ENCODE results near the gene SSX1.
"Not testable (repeated sequence)": the region's sequence is repeated elsewhere in the genome, so short reads cannot be mapped to it uniquely, and the experiment has no call there.

Gene SSX1, protein sequence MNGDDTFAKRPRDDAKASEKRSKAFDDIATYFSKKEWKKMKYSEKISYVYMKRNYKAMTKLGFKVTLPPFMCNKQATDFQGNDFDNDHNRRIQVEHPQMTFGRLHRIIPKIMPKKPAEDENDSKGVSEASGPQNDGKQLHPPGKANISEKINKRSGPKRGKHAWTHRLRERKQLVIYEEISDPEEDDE

DNA sequence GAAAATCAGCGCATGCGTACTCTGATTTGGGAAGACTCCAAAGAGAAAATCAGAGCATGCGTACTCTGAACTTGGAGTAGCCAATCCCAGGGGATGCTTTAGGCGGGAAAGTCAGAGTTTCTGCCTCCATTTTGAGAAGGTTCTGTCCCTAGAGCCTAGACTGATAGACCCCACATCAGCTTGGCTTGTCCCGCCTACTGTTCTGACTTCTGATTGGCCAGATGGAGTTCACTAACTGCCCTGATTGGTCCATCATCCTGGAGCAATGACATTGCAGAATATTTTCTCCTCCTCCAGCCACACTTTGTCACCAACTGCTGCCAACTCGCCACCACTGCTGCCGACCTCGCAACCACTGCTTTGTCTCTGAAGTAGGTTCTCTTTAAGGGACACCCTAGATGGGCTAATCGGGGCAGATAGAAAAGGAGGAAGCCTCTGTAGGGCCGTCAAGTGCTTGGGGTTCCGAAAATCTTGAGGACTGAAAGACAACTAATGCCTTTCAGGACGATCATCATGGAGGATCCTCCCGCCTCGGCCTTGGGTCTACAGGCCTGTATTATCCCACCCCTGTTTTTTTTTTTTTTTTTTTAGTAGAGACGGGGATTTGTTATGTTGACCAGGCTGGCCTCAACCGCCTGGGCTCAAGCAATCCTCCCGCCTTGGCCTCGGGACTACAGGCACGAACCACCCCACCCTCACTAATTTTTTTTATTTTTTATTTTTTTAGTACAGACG is at the start of gene SSX1:
TSS of gene SSX1 (plus strand) at position 331 of the 735 bp plus-strand sequence. CDS start 1,850 bp downstream, outside the sequence.
- DNase-seq (ENCODE audit: low read depth, low spot score): not testable (repeated sequence)

DNA sequence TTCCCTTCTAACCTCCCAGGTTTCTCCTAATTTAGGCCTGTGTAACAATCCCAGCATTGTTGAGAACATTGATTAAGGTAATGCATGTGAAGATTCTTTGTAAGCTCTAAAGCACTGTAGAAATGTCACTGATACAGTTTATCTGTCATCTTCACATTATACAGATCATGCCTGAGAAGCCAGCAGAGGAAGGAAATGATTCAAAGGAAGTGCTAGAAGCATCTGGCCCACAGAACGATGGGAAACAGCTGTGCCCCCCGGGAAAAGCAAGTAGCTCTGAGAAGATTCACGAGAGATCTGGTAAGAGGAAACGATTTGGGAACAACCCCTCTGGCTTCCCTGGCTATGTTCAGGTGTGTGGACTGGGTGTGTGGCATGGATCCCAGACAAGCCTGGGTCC is 40.9 kb upstream of the SSX1 start:
- not testable (repeated sequence) for DNase-seq (ENCODE audit: low read depth, low spot score)

DNA sequence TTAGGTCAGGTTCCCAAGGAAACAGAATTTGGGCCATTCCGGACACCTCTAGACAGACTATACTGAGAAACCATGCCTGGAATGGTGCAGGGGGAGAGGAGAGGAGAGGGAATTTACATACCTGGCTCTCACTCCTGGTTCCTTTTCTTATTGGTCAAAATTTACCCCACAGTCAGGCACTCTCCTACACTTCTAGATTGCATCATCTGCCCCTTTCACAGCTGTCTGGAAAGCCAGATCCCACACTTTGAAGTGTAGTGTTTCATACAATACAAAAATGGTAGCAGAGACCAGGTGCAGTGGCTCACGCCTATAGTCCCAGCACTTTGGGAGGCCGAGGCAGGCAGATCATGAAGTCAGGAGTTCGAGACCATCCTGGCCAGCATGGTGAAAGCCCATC is 31.0 kb upstream of the SSX1 start:
- not testable (repeated sequence) for DNase-seq (ENCODE audit: low read depth, low spot score)

DNA sequence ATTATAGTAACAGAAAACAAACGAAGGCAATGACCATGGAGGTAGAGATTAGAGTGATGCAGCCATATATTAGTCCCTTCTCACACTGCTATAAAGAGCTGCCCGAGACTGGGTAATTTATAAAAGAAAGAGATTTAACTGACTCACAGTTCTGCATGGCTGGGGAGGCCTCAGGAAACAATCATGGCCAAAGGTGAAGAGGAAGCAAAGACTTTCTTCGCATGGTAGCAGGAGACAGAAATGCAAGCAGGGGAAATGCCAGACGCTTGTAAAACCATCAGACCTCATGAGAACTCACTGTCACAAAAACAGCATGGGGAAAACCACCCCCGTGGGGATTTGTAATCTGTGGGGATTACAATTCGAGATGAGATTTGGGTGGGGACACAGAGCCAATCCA is 2.2 kb upstream of the SSX1 start:
- not testable (repeated sequence) for DNase-seq (ENCODE audit: low read depth, low spot score)

DNA sequence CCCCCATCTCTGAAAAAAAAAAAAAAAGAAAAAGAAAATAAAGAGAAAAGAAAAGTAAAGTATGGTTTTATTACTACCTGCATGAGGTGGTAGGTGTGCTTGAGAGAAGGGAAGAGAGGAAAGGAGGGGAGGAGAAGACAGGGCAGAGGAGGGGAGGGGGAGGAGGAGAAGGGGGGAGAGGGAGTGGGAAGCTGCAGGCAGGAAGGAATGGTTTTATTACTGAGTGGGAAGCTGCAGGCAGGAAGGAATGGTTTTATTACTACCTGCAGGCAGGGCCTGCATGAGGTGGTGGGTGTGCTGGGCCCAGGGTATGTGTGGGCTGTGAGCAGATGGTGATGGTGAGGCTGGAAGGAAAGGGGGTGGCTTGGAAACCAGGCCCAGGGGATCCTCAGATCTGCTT is 19.2 kb downstream of the SSX1 start:
- not testable (repeated sequence) for DNase-seq (ENCODE audit: low read depth, low spot score)

DNA sequence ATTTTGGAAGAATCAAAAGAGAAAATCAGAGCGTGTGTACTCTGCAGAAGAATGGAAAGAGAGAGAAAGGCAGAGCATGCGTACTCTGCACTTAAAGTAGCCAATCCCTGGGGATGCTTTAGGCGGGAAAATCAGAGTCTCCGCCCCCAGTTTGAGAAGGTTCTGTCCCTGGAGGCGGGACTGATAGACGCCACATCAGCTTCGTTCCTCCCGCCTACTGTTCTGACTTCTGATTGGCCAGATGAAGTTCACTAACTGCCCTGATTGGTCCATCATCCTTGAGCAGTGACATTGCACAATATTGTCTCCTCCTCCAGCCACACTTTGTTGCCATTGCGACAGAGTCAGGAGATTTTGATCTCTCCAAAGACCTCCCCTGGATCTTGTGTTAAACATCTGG is 23.8 kb downstream of the SSX1 start:
- DNase-seq (ENCODE audit: low read depth, low spot score): peak; percentile 5

DNA sequence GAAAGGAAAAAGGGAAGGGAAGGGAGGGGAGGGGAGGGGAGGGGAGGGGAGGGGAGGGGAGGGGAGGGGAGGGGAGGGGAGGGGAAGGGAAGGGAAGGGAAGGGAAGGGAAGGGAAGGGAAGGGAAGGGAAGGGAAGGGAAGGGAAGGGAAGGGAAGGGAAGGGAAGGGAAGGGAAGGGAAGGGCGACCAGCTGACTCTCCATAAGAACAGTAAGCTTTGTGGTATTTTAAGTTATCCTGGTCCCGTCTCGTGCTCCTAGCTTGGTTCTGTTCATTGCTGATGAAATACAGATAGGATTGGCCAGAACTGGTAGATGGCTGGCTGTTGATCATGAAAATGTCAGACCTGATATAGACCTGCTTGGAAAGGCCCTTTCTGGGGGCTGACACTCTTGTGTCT is 25.5 kb downstream of the SSX1 start:
- not testable (repeated sequence) for DNase-seq (ENCODE audit: low read depth, low spot score)

DNA sequence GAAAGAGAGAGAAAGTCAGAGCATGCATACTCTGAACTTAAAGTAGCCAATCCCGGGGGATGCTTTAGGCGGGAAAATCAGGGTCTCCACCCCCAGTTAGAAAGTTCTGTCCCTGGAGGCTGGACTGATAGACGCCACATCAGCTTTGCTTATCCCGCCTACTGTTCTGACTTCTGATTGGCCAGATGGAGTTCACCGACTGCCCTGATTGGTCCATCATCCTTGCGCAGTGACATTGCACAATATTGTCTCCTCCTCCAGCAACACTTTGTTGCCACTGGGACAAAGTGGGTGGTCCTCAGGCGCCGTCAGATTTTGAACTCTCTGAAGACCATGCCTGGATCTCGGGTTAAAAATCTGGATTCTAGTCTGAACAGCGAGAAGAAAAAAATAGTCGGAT is 51.0 kb downstream of the SSX1 start:
- peak; percentile 1 for DNase-seq (ENCODE audit: low read depth, low spot score)

DNA sequence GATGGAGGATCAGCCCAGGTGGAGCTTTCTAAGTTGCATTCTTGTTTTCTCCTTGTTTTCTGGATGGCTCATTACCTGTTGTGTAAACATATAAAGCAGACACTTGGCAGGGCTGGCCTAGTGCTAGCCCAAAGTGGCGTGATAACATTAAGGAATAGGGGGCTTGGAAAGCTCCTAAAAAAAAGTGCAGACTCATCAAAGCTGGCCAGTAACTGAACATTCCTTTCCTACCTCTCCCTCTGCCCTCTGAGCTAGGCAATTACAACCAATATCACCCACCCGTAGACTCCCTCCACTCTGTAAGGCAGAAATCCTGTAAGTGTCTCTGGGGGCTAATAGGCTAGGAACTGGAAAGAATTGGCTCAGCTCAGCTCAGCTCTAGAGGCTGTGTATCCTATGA is 58.8 kb downstream of the SSX1 start:
- not testable (repeated sequence) for DNase-seq (ENCODE audit: low read depth, low spot score)
